ENCODE results near the gene LAMB4.

Gene LAMB4

DNA sequence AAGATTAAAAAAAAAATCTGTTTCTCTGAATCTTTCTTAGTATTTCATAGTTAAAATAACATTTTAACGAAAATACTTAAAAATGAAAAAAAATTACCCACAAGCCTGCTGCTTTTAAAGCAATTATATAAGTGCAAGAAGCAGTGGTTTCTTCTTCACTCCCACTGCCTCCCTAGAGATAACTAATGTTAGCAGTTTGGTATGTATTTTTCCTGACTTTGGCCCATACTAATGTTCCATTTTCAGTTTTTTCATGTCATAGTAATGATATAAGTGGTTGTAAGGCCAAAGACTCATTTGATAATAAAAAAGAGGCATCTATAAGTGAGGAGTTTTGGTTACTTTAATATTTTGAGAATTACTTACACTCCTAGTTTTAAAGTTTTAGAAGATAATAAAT is 102.9 kb downstream of the LAMB4 start:
- H3K36me3 ChIP-seq (ENCODE audit: control insufficient read depth, insufficient read depth, low read length): no peaks in the 10 kb centered on the region
- no peaks in the 10 kb centered on the region for H3K4me1 ChIP-seq (ENCODE audit: control insufficient read depth, insufficient read depth, low read length)
- no peaks in the 10 kb centered on the region for H3K27me3 ChIP-seq (ENCODE audit: control insufficient read depth, insufficient read depth, low read length)
- H3K9ac ChIP-seq (ENCODE audit: low read length): no peak overlapping the region
- no peak overlapping the region for H3K4me3 ChIP-seq (ENCODE audit: low read length)
- H3K9me3 ChIP-seq (ENCODE audit: control insufficient read depth, low read length): no peaks in the 10 kb centered on the region

- H3K4me3 ChIP-seq (ENCODE audit: low read length): no peak overlapping the region
- H3K9me3 ChIP-seq (ENCODE audit: control insufficient read depth, low read length): no peaks in the 10 kb centered on the region
- H3K27me3 ChIP-seq (ENCODE audit: control insufficient read depth, insufficient read depth, low read length): no peaks in the 10 kb centered on the region
- no peaks in the 10 kb centered on the region for H3K36me3 ChIP-seq (ENCODE audit: control insufficient read depth, insufficient read depth, low read length)
- no peaks in the 10 kb centered on the region for H3K4me1 ChIP-seq (ENCODE audit: control insufficient read depth, insufficient read depth, low read length)
- no peak overlapping the region for H3K9ac ChIP-seq (ENCODE audit: low read length)
Measured at GRCh38 chr7:108026647-108027046, 103.5 kb downstream of the LAMB4 start.

- Histone ChIP-seq H3K4me1 (ENCODE audit: control insufficient read depth, insufficient read depth, low read length) (no peaks in the 10 kb centered on the region), H3K27me3 (ENCODE audit: control insufficient read depth, insufficient read depth, low read length) (no peaks in the 10 kb centered on the region), H3K9ac (ENCODE audit: low read length) (no peak overlapping the region), H3K9me3 (ENCODE audit: control insufficient read depth, low read length) (no peaks in the 10 kb centered on the region), H3K4me3 (ENCODE audit: low read length) (no peak overlapping the region), H3K36me3 (ENCODE audit: control insufficient read depth, insufficient read depth, low read length) (no peaks in the 10 kb centered on the region)
Measured at GRCh38 chr7:108026116-108026515, 104.0 kb downstream of the LAMB4 start.

GRCh38 chr7:108024538-108024937 is 105.6 kb downstream of the LAMB4 start:
- Histone ChIP-seq H3K4me1 (ENCODE audit: control insufficient read depth, insufficient read depth, low read length) (no peaks in the 10 kb centered on the region), H3K27me3 (ENCODE audit: control insufficient read depth, insufficient read depth, low read length) (no peaks in the 10 kb centered on the region), H3K4me3 (ENCODE audit: low read length) (no peak overlapping the region), H3K9ac (ENCODE audit: low read length) (no peak overlapping the region), H3K9me3 (ENCODE audit: control insufficient read depth, low read length) (no peaks in the 10 kb centered on the region), H3K36me3 (ENCODE audit: control insufficient read depth, insufficient read depth, low read length) (no peaks in the 10 kb centered on the region)

GRCh38 chr7:108020585-108020984 is 109.6 kb downstream of the LAMB4 start:
- peaks cover 6% of the 10 kb centered on the region for H3K4me1 ChIP-seq (ENCODE audit: control insufficient read depth, insufficient read depth, low read length)
- no peak overlapping the region for H3K9ac ChIP-seq (ENCODE audit: low read length)
- no peaks in the 10 kb centered on the region for H3K9me3 ChIP-seq (ENCODE audit: control insufficient read depth, low read length)
- no peak overlapping the region for H3K4me3 ChIP-seq (ENCODE audit: low read length)
- H3K36me3 ChIP-seq (ENCODE audit: control insufficient read depth, insufficient read depth, low read length): no peaks in the 10 kb centered on the region
- no peaks in the 10 kb centered on the region for H3K27me3 ChIP-seq (ENCODE audit: control insufficient read depth, insufficient read depth, low read length)

DNA sequence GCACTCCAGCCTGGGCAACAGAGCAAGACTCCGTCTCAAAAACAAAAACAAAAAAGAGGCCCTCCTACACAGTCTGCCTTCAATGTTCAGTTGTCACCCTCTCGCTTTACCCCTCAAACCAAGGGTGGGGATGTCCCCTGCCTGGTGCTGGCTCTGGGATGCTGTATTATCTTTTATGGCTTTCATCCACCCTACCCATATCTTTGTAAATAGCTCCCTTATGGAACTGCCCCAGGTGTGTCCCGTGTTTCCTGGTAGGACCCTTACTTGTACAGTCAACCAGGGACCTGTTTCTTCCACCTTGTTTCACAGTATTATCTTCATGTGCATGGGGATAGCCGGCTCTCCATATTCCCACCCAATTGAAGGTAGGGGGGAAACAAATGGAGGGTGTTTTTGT is 111.5 kb downstream of the LAMB4 start:
- no peaks in the 10 kb centered on the region for H3K27me3 ChIP-seq (ENCODE audit: control insufficient read depth, insufficient read depth, low read length)
- H3K4me1 ChIP-seq (ENCODE audit: control insufficient read depth, insufficient read depth, low read length): peaks cover 12% of the 10 kb centered on the region
- H3K9ac ChIP-seq (ENCODE audit: low read length): no peak overlapping the region
- no peak overlapping the region for H3K4me3 ChIP-seq (ENCODE audit: low read length)
- no peaks in the 10 kb centered on the region for H3K36me3 ChIP-seq (ENCODE audit: control insufficient read depth, insufficient read depth, low read length)
- no peaks in the 10 kb centered on the region for H3K9me3 ChIP-seq (ENCODE audit: control insufficient read depth, low read length)

GRCh38 chr7:108017776-108018151 is 112.4 kb downstream of the LAMB4 start:
- H3K4me1 ChIP-seq (ENCODE audit: control insufficient read depth, insufficient read depth, low read length): peaks cover 15% of the 10 kb centered on the region
- no peak overlapping the region for H3K9ac ChIP-seq (ENCODE audit: low read length)
- no peaks in the 10 kb centered on the region for H3K27me3 ChIP-seq (ENCODE audit: control insufficient read depth, insufficient read depth, low read length)

DNA sequence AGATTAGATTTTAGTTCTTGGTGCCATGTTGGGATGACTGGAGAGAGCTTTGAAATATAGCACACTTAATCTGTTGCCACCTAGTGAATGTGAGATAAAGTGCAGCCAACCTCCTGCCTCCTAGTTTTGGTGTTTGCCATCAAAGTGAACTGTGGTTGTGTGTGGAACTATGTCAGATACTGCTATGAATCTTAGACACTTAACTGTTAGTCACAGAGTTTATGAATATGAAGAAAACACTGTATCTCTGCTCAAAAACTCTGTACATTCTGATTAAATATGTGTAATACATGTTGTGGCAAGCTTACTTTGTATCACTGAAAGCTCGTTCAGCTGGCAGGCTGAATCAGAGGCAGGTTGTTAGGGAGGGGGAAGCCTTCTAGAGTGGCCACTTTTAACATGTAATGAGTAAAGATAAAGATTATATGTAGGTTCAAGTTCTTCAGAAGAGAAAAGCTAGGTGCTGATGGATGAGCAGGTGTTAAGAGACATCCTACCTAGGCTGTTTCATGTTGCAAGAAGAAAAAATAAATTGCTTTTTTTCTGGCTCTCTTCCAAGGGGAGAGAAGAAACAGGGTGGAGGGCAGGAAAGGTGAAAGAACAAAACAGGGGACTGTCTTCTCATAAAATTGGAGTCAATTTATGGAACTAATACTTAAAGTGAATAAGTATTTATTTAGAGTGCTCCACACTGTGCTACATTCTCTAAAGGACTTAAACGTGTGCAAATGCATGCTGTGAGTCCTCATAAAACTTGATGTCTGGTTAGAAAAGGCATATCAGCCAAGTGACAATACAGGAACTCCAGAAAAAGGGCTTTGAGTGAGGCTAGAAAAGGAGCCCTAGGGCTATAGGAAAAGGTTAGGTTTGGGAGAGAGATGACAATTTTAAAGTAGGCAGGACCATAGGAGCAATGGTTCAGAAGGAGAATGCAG is 113.1 kb downstream of the LAMB4 start:
- Histone ChIP-seq H3K9ac (ENCODE audit: low read length) (no peak overlapping the region), H3K27me3 (ENCODE audit: control insufficient read depth, insufficient read depth, low read length) (no peaks in the 10 kb centered on the region), H3K36me3 (ENCODE audit: control insufficient read depth, insufficient read depth, low read length) (no peaks in the 10 kb centered on the region), H3K4me1 (ENCODE audit: control insufficient read depth, insufficient read depth, low read length) (peaks cover 22% of the 10 kb centered on the region), H3K4me3 (ENCODE audit: low read length) (no peak overlapping the region), H3K9me3 (ENCODE audit: control insufficient read depth, low read length) (no peaks in the 10 kb centered on the region)

More at GRCh38 chr7:108017776-108018151, 112.4 kb downstream of the LAMB4 start:
- H3K9me3 ChIP-seq (ENCODE audit: control insufficient read depth, low read length): no peaks in the 10 kb centered on the region
- no peak overlapping the region for H3K4me3 ChIP-seq (ENCODE audit: low read length)
- no peaks in the 10 kb centered on the region for H3K36me3 ChIP-seq (ENCODE audit: control insufficient read depth, insufficient read depth, low read length)

GRCh38 chr7:108015740-108016139 is 114.4 kb downstream of the LAMB4 start:
- no peak overlapping the region for H3K4me3 ChIP-seq (ENCODE audit: low read length)
- no peak overlapping the region for H3K9ac ChIP-seq (ENCODE audit: low read length)
- H3K27me3 ChIP-seq (ENCODE audit: control insufficient read depth, insufficient read depth, low read length): no peaks in the 10 kb centered on the region
- H3K36me3 ChIP-seq (ENCODE audit: control insufficient read depth, insufficient read depth, low read length): no peaks in the 10 kb centered on the region
- peaks cover 28% of the 10 kb centered on the region for H3K4me1 ChIP-seq (ENCODE audit: control insufficient read depth, insufficient read depth, low read length)
- H3K9me3 ChIP-seq (ENCODE audit: control insufficient read depth, low read length): no peaks in the 10 kb centered on the region

DNA sequence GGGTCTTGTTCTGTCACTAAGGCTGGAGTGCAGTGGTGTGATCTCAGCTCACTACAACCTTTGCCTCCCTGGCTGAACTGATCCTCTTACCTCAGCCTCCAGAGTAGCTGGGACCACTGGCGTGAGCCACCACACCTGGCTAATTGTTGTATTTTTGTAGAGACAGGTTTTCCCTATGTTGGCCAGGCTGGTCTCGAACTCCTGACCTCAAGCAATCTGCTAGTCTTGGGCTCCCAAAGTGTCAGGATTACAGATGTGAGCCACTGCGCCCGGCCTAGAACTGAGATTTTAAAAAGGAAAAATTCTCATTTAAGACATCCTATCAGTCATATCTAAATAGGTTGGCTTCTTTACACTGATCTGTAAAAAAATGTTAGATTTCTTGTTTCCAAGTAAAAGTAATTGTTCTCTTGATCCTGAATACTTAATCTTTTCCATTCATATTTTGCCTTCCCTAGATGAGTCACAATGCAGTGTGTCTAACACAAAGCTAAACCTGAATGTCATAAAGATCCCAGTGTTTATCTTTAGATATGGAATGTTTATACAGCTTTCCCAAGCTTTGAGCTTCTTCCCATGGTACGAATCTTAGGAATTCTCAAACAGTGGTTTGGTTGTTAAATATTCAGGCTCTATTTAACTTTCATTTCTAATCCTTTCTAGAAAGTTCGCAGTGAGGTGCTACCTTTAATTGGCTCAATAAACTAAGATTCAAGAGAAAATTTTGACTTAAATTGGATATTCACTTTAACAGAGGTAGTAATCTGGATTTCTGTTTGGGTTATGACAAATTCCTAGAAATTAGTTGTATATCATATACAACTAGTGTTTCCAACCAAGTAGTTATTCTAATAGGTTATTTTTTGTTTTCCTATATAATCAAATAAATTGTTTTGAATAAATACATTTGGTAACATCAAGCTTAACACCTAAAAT is 115.1 kb downstream of the LAMB4 start:
- no peak overlapping the region for H3K9ac ChIP-seq (ENCODE audit: low read length)
- H3K9me3 ChIP-seq (ENCODE audit: control insufficient read depth, low read length): no peaks in the 10 kb centered on the region
- no peaks in the 10 kb centered on the region for H3K36me3 ChIP-seq (ENCODE audit: control insufficient read depth, insufficient read depth, low read length)
- no peaks in the 10 kb centered on the region for H3K27me3 ChIP-seq (ENCODE audit: control insufficient read depth, insufficient read depth, low read length)
- H3K4me3 ChIP-seq (ENCODE audit: low read length): no peak overlapping the region
- peaks cover 34% of the 10 kb centered on the region for H3K4me1 ChIP-seq (ENCODE audit: control insufficient read depth, insufficient read depth, low read length)

DNA sequence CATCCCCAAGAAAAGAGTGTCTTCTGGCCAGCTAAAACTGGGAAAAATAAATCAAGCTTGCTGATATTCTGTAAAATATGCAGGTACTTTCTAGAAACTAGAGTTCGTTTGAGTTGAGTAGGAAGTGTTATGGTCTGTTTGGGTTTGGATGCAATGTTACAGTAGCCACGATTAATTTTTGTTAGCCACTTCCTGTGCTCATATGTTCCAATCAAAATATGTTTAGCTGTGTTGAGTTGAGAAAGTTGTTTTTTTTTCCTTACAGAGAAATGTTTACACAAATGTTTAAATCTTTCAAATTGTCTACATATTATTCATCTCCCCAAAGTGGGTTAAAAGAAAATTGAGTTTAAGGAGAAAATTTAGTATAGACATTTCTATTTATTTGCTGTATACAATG is 115.9 kb downstream of the LAMB4 start:
- no peak overlapping the region for H3K9ac ChIP-seq (ENCODE audit: low read length)
- peaks cover 37% of the 10 kb centered on the region for H3K4me1 ChIP-seq (ENCODE audit: control insufficient read depth, insufficient read depth, low read length)
- H3K27me3 ChIP-seq (ENCODE audit: control insufficient read depth, insufficient read depth, low read length): no peaks in the 10 kb centered on the region
- no peak overlapping the region for H3K4me3 ChIP-seq (ENCODE audit: low read length)
- no peaks in the 10 kb centered on the region for H3K36me3 ChIP-seq (ENCODE audit: control insufficient read depth, insufficient read depth, low read length)
- H3K9me3 ChIP-seq (ENCODE audit: control insufficient read depth, low read length): no peaks in the 10 kb centered on the region

Data from mucosa of stomach (tissue), 1 donor.